HL-60 (cell line): ENCODE results near the gene HS6ST2.

Source experiments
- GABPA ChIP-seq: IDR thresholded peaks from 2 replicates; pipeline ENCODE4 v1.6.1; 2012; ENCODE audit warnings: low read depth
- POLR2AphosphoS5 ChIP-seq: IDR thresholded peaks from 2 replicates; pipeline ENCODE4 v1.6.1; 2012; ENCODE audit warnings: low read depth
- REST ChIP-seq: IDR thresholded peaks from 2 replicates; pipeline ENCODE4 v1.6.1; 2012; ENCODE audit warnings: low read depth; ENCODE audit not compliant: insufficient replicate concordance
- SPI1 ChIP-seq: IDR thresholded peaks from 2 replicates; pipeline ENCODE4 v1.6.1; 2012; ENCODE audit warnings: low read depth, mild to moderate bottlenecking, borderline replicate concordance
- TF ChIP-seq, protein P1 (sequence below): IDR thresholded peaks from one replicate; pipeline ENCODE4 v1.5.1; 2011; ENCODE audit warnings: low read length, control low read depth, inconsistent platforms; ENCODE audit not compliant: insufficient read depth

DNA sequence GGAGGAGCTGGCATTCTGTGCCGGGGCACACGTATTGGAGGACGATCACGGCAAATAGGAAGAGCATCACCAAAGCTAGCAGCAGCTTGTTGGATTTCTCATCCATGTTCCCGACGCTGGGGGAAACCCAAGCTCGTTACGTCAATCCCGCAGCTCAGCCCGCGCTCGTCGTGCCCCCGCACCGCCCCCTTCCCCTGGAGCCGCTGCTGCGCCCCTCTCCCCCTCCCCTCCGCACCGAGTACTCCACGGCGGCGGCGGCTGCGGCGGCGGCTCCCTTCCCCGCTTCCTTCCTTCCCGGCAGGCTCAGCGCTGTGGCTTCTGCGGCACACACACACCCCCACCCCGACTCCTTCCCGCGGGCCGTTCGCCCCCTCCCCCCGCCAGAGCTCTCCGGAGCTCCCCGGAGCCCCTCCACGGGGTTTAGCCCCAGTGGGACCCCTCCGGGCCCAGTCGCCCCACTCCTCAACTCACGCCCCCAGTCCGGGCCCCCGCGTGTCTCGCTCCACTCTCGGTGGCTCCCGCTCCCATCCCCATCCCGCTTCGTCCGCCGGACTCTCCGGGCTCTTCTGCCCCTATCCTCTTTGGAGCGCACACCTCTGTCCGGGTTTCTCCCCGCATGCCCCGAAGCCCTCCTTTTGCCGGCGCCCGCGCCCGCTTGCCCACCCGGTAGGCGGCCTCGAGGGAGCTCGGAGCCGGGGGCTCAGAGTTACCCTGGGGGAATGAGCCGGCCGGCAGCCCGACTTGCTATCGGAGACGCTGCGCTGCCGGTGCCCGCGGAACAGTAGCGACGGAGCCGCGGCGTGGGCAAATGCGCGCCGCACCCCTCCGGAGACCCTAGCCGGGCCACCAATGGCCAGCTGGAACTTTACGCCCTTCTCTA, 978 bp downstream of the HS6ST2 start:
- TF ChIP-seq, protein P1, sequence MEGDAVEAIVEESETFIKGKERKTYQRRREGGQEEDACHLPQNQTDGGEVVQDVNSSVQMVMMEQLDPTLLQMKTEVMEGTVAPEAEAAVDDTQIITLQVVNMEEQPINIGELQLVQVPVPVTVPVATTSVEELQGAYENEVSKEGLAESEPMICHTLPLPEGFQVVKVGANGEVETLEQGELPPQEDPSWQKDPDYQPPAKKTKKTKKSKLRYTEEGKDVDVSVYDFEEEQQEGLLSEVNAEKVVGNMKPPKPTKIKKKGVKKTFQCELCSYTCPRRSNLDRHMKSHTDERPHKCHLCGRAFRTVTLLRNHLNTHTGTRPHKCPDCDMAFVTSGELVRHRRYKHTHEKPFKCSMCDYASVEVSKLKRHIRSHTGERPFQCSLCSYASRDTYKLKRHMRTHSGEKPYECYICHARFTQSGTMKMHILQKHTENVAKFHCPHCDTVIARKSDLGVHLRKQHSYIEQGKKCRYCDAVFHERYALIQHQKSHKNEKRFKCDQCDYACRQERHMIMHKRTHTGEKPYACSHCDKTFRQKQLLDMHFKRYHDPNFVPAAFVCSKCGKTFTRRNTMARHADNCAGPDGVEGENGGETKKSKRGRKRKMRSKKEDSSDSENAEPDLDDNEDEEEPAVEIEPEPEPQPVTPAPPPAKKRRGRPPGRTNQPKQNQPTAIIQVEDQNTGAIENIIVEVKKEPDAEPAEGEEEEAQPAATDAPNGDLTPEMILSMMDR = no peak
- TF ChIP-seq REST = no peak
- TF ChIP-seq POLR2AphosphoS5 = no peak
- TF ChIP-seq SPI1 = no peak
- no peak for TF ChIP-seq GABPA
